Mesangial cell (primary cell): ENCODE results near the gene GGTLC3. TPM values are rescaled to one million over a fixed set of nuclear protein-coding genes. Genes with fewer than 3 reads are reported as not detected.

Source experiments
- total RNA-seq: library from RNA; depleted of rRNA; stranded (reverse); fragments of >200 nt; gene quantifications from 2 replicates; pipeline ENCODE4 v1.2.3, GENCODE V29; 2015

The GGTLC3 gene
- not detected in 2 replicates for total RNA-seq

GRCh38 chr22:18518061-18518460, at the start of gene GGTLC3:
Gene GGTLC3 (minus strand): TSS chr22:18518161. CDS start chr22:18517897, 264 bp downstream.

DNA sequence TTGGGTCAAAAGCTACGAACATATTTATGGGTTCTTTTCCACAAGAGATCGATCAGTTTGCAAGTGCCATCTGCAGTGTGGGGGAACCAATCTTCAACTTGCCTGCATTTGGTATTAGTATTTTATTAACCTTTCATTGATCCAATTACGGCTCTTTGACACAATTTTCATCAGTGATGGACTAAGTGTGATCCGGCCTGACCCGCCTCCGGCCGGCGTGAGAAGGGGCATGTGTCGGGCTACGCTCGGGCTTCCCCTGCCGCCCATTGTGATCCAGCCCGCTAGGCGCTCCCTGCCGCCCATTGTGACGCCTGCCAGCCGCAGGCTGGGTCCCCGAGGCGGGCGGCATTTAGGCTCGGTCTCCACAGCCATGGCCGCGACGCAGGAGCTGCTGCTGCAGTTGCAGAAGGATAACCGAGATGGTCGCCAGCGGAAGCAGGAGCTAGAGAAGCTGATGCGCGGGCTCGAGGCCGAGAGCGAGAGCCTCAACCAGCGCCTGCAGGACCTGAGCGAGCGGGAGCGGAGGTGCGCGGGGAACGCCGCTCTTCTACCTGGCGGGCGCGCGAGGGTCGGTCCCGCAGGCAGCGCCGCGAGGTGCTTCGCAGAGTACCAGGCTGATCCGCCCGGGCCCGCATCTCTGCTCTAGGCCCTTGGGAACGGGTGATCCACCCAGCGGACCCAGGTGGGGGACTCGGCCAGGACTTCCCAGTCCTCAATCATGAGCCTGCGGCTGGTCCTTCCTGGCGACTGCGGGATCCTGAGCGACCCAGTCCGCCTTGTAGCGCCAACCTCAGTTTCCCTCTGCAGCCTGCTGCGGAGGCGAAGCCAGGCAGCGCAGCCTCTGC, 10.0 kb upstream of the GGTLC3 start, which contains the start of gene TMEM191B:
TSS of gene TMEM191B (plus strand) at position 51 of the 845 bp plus-strand sequence. CDS start at position 230, 179 bp downstream.

Other genes with a start within 250 kb of the GGTLC3 start
- gene TMEM191B, start 9.6 kb upstream of the GGTLC3 start, total RNA-seq: 1.0 and 1.8 TPM in 2 replicates
- gene RIMBP3, start 93.8 kb upstream of the GGTLC3 start, total RNA-seq: 0.25 and 0.33 TPM in 2 replicates